ENCODE data around the gene KCNJ15. TPM values are rescaled to one million over a fixed set of nuclear protein-coding genes. Genes with fewer than 3 reads are reported as not detected.

Gene KCNJ15
- total RNA-seq, 2 experiments from 2014 or later: 0.15 to 0.17 TPM

DNA sequence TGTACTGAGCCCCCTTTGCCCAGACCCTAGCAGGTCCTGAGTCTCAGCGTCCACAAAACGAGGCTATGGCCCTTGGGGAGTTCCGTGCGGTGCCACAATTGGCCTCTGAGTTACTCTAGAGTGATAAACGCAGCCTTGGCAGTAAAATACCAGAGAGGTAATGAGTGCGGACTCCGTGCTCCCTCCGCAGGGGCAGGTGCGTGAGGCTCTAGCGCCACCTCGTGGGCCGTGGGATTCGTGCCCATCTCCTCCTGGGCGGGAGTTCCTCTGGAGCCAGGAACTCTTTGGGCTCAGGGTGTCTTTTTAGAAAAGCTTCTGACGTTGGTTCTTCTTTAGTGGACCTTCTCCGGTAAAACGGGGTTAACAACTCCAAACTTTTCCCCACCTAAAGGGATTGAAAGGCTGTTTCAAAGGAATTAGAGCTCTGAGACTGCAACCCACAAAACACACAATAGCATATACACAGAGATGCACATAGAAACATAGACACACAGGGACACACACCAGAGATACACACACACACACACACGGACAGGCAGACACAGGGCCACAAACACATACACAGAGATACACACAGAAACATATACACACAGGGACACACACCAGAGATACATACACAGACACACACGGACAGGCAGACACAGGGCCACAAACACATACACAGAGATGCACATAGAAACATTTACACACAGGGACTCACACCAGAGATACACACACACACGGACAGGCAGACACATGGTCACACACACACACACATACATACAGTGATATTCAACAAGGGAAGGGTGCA is 99.4 kb downstream of the KCNJ15 start:
- Mint-ChIP-seq H3K27me3 (peaks cover 11% of the 10 kb centered on the region), H3K9me3 (no peaks in the 10 kb centered on the region), H3K27ac (no peak overlapping the region), H3K4me3 (no peak overlapping the region), H3K36me3 (no peaks in the 10 kb centered on the region), H3K4me1 (ENCODE audit: low read depth) (peaks cover 14% of the 10 kb centered on the region)
- intact Hi-C loops (cut with micrococcal nuclease): loop anchor here (1.0 to 10.0 kb wide), 2 partner anchors 197 to 681 kb away; no protein-coding TSS in a partner anchor
- ChIA-PET POLR2A (no interaction called here), CTCF (interaction anchor here (0.7 to 9.4 kb wide), 15 partner anchors 14 to 654 kb away, joined by 3 to 148 read pairs (median 6); no protein-coding TSS in a partner anchor)
- peak; percentile 82 for DNase-seq

Other genes starting within 250 kb of the KCNJ15 start
- gene ERG, start 241.5 kb downstream of the KCNJ15 start, total RNA-seq: not detected